Liver (tissue), 3 donors: ENCODE results near the gene CCDC190.

Source experiments
- ATF3 ChIP-seq: IDR thresholded peaks from 2 replicates; pipeline ENCODE4 v1.6.1; 2016; ENCODE audit warnings: antibody characterized with exemption
- CTCF ChIP-seq: fragments of 150-350 bp; IDR thresholded peaks from 2 replicates; pipeline ENCODE4 v1.5.1; 2017; ENCODE audit warnings: improper control_type of control experiment, low read depth, low read length; ENCODE audit not compliant: missing input control
- EGR1 ChIP-seq, 2 donors: IDR thresholded peaks; 2 replicates each; pipeline ENCODE4 v1.6.1; 2016 to 2018; ENCODE audit warnings: antibody characterized with exemption in 2 of 2, low read depth in 2 of 2
- FOXA1 ChIP-seq: IDR thresholded peaks from 2 replicates; pipeline ENCODE4 v1.6.1; 2016; ENCODE audit warnings: antibody characterized with exemption
- JUND ChIP-seq, 2 donors: IDR thresholded peaks; 2 replicates each; pipeline ENCODE4 v1.6.1; 2016; ENCODE audit warnings: antibody characterized with exemption in 2 of 2
- MAX ChIP-seq: IDR thresholded peaks from 2 replicates; pipeline ENCODE4 v1.6.1; 2016; ENCODE audit warnings: antibody characterized with exemption
- REST ChIP-seq: IDR thresholded peaks from 2 replicates; pipeline ENCODE4 v1.6.1; 2016; ENCODE audit warnings: antibody characterized with exemption, mild to moderate bottlenecking
- RXRA ChIP-seq, 2 donors: IDR thresholded peaks; 2 replicates each; pipeline ENCODE4 v1.6.1; 2017 to 2018; ENCODE audit warnings: antibody characterized with exemption in 2 of 2, mild to moderate bottlenecking in 1 of 2
- SP1 ChIP-seq: IDR thresholded peaks from 2 replicates; pipeline ENCODE4 v1.6.1; 2018; ENCODE audit warnings: antibody characterized with exemption, mild to moderate bottlenecking
- TAF1 ChIP-seq: conservative IDR thresholded peaks from 2 replicates; pipeline ENCODE4 v1.6.1; 2016; ENCODE audit warnings: antibody characterized with exemption, mild to moderate bottlenecking
- YY1 ChIP-seq: IDR thresholded peaks from 2 replicates; pipeline ENCODE4 v1.6.1; 2016; ENCODE audit warnings: antibody characterized with exemption, mild to moderate bottlenecking
- donor health status: healthy.
- donor health status: healthy.

- TF ChIP-seq SP1 (no peak), CTCF (no peak), EGR1 (IDR thresholded peaks at IDR 0.05; ENCODE audit: low read depth in 2 of 2) (no peak), ATF3 (no peak), TAF1 (no peak), REST (no peak), FOXA1 (no peak), YY1 (no peak), MAX (no peak), RXRA (IDR thresholded peaks at IDR 0.05) (no peak), JUND (IDR thresholded peaks at IDR 0.05) (no peak)
Observed at GRCh38 chr1:162908236-162908635, 47.3 kb upstream of the CCDC190 start.
